ENCODE results near the gene RGS6.

DNA sequence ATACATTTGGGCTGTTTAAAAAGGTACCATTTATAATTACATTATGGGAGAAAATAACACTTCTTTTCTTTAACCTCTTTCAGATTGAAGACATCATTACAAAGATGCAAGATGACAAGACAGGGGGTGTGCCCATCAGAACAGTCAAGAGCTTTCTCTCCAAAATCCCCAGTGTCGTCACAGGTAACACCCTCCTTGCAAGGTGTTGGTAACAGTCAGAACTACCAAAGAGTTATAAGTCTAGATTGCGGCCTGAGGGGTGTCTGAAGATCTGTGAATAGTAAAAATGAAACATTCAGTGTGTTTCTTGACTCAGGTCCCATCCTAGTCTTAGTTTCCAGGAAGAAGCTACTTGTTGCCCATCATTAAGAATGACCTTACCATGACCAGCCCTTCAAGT, 419.8 kb downstream of the RGS6 start:
- TF ChIP-seq, protein P1, sequence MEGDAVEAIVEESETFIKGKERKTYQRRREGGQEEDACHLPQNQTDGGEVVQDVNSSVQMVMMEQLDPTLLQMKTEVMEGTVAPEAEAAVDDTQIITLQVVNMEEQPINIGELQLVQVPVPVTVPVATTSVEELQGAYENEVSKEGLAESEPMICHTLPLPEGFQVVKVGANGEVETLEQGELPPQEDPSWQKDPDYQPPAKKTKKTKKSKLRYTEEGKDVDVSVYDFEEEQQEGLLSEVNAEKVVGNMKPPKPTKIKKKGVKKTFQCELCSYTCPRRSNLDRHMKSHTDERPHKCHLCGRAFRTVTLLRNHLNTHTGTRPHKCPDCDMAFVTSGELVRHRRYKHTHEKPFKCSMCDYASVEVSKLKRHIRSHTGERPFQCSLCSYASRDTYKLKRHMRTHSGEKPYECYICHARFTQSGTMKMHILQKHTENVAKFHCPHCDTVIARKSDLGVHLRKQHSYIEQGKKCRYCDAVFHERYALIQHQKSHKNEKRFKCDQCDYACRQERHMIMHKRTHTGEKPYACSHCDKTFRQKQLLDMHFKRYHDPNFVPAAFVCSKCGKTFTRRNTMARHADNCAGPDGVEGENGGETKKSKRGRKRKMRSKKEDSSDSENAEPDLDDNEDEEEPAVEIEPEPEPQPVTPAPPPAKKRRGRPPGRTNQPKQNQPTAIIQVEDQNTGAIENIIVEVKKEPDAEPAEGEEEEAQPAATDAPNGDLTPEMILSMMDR (conservative IDR thresholded peaks at IDR 0.05), result no peak
- TF ChIP-seq ZFX (IDR thresholded peaks at IDR 0.05), result no peak
